Measurements from ENCODE around the gene WDTC1.
A peak's percentile ranks its signal among the peaks of the same experiment; 100 is the strongest.

WDTC1 gene

GRCh38 chr1:27335506-27336422, 101.3 kb downstream of the WDTC1 start:
- DNase-seq (ENCODE audit: low spot score), result no peak

GRCh38 chr1:27336756-27337155, 102.3 kb downstream of the WDTC1 start:
- DNase-seq (ENCODE audit: low spot score), result no peak

GRCh38 chr1:27338751-27339150, 104.3 kb downstream of the WDTC1 start:
- no peak for DNase-seq (ENCODE audit: low spot score)

DNA sequence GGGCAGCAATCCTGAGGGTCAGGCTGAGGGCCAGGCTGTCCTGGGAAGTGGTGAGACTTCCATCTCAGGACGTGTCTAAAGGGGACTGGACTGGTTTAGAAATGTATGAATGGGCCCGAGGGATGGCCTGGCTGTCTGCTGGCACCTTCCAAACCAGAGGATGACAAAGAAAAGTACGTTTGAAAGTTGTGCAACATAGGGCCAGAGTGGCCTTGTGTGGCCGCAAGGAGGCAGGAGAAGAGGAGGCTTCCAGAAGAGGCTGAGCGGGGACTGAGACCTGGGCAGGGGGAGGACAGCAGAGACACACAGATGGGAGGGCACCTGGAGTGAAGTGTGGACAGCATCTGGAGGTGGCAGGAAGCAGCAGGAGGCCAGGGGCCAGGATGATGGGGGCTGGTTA, 104.8 kb downstream of the WDTC1 start:
- no peak for DNase-seq (ENCODE audit: low spot score)

- DNase-seq (ENCODE audit: low spot score), result peak; percentile 63
These were observed 107.3 kb downstream of the WDTC1 start, which contains the start of gene SYTL1 for GRCh38 chr1:27341525-27342252. Gene SYTL1 (plus strand): TSS chr1:27342022. CDS start chr1:27345335, 3,313 bp downstream.

GRCh38 chr1:27342391-27342777, 108.0 kb downstream of the WDTC1 start:
- peak; percentile 51 for DNase-seq (ENCODE audit: low spot score)

GRCh38 chr1:27342778-27343638, 108.6 kb downstream of the WDTC1 start:
- DNase-seq (ENCODE audit: low spot score), result peak; percentile 89

- DNase-seq (ENCODE audit: low spot score), result no peak
These were observed 109.2 kb downstream of the WDTC1 start for GRCh38 chr1:27343639-27344025.

- no peak for DNase-seq (ENCODE audit: low spot score)
These were observed 110.8 kb downstream of the WDTC1 start for GRCh38 chr1:27345272-27345671.

- DNase-seq (ENCODE audit: low spot score), result no peak
These were observed 111.9 kb downstream of the WDTC1 start for GRCh38 chr1:27346357-27346756.

GRCh38 chr1:27346991-27347624, 112.7 kb downstream of the WDTC1 start:
- DNase-seq (ENCODE audit: low spot score), result no peak

DNA sequence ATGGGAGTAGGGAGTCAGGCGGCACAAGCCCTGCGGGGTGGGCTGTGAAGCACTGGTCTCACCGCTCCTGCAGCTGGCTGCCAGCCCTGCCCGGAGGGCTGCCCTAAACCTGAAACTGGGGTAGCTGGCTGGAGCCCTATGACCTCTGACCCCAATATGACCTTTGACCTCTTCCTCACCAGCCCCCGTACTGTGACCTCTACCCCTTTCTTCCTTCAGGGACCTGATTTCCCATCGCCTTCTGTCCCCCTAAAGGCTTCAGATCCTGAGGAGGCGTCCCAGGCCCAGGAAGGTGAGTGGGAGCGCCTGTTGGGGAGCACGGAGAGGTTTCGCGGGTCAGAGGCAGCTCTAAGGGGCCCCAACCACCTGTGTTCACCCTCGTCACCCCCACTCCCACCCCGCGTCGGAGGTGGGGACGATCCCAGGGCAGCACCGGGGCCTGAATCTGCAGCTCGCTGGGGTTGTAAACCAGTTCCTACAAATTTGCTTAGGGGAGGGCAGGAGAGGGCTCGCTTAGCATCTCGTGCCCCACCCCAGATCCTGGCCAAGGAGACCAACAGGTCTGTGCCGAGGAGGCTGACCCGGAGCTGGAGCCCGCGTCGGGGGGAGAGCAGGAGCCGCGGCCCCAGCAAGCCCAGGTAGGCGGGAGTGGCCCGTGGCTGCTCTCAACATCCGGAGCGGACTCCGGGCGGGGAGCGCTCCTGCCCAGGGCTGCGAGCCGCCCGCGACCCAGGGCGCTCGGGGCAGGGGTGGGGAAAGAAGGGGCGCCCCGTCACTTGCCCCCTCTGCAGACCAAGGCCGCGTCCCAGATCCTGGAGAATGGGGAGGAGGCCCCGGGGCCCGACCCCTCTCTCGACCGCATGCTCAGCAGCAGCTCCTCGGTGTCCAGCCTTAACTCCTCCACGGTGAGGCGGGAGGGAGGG, 114.7 kb downstream of the WDTC1 start:
- DNase-seq (ENCODE audit: low spot score), result no peak

DNA sequence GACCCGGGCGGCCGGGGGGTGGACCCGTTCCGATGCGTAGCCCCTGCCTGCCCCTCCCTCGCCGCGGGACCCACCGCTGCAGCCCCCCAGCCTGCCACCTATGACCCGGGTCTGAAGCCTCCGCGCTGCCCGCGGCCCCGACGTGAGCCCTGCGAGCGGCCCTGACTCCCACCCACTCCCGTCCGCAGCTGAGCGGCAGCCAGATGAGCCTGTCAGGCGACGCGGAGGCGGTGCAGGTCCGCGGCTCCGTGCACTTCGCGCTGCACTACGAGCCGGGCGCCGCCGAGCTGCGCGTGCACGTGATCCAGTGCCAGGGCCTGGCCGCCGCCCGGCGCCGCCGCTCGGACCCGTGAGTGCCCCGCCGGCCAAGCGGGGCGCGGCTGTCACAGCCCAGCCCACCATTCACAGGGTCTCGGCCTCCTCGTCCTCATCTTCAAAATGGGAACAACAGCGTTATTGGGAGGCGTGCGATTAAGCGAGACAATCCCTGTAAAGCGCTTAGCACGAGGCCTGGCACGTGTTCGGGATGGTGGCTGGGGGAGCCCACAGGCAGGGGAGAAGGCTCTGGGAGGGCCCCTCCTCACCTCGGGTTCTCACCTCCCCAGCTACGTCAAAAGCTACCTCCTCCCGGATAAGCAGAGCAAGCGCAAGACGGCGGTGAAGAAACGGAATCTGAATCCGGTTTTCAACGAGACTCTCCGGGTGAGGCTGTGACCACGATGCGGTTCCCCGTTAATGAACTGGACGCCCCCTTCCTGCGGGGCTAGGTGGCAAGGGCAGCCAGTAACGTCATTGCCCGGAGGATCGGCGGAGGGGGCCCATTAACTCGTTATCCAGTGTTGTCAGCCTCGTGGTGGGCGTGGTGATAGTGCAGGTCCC, 115.6 kb downstream of the WDTC1 start:
- no peak for DNase-seq (ENCODE audit: low spot score)

DNA sequence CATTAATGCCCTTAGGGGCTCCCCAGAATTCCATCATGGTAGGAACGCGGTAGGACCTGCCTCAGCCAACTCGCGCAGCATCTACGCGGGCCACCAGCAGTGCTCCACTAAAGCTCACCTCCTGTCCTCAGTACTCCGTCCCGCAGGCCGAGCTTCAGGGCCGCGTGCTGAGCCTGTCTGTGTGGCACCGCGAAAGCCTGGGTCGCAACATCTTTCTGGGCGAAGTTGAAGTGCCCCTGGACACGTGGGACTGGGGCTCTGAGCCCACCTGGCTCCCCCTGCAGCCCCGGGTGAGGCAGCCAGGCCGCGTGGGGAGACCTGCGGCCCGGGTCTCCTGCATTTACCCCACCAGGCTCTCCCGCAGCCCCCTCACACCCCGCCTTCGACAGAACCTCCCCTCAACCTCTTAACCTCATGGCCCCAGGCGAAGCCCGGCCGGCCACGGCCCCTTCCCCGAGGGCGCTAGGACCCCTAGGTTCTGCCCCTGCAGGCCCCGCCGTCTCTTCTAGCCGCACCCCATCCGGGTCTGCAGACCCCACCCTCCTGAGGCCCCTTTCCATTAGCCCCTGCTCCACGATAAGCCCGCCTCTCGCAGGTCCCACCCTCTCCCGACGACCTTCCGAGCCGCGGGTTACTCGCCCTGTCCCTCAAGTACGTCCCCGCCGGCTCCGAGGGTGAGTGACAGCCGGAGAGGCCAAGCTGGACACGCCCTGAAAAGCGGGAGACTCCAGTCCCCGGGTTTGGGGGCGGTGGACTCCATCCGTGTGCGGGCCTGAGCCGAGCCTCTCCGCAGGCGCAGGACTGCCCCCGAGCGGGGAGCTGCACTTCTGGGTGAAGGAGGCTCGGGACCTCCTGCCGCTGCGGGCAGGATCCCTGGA, 116.5 kb downstream of the WDTC1 start:
- no peak for DNase-seq (ENCODE audit: low spot score)

- DNase-seq (ENCODE audit: low spot score), result no peak
These were observed 117.2 kb downstream of the WDTC1 start for GRCh38 chr1:27351541-27352107.

DNA sequence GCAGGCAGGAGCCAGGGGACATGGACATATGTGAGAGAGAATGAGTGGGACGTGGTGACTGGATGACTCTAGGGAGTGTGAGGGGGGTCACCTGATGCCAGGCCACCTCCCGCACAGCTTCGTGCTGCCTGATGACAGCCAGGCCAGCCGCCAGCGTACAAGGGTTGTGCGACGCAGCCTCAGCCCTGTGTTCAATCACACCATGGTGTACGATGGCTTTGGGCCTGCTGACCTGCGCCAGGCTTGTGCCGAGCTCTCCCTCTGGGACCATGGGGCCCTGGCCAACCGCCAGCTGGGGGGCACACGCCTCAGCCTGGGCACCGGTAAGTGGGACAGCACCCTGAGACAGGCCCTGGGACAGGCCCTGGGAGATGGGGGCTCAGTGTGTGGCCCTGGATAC, 118.7 kb downstream of the WDTC1 start:
- DNase-seq (ENCODE audit: low spot score), result no peak

- no peak for DNase-seq (ENCODE audit: low spot score)
These were observed 119.2 kb downstream of the WDTC1 start for GRCh38 chr1:27353629-27354028.

DNA sequence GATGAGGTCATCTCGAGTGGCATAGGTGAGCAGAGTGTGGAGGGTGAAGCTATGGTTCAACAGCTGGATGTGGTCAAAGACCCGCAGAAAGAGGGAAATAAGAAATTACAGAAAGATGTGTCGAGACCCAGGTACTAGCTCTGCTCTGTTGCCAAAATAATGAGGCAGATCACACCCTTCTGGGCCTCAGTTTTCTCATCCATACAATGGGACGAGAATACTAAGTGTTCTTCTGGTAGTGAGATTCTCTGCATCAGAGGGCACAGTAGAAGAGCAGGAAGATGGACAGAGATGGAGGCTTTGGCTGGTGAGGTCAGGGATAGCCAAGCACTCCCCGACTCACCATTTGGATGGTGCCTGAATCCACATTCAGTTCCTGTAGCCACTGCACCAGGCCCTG, 121.3 kb downstream of the WDTC1 start:
- no peak for DNase-seq (ENCODE audit: low spot score)

All from CD4-positive, alpha-beta T cell treated with Interleukin-6 at 100 ng/mL for 8 hours (primary cell).